Stimulated activated naive CD8-positive, alpha-beta T cell treated with anti-CD3 and anti-CD28 coated beads, Interleukin-15, Interleukin-2, amounts not matched to agents 100 U/mL and 50 U/mL, for 24 hours (primary cell): Measurements from ENCODE around the gene ALDH9A1.
"Not testable (repeated sequence)": the region's sequence is repeated elsewhere in the genome, so short reads cannot be mapped to it uniquely, and the experiment has no call there.

ENCODE experiments used
- ATAC-seq: fragments of 150-1000 bp; cut with Tn5 transposase; one replicate; pipeline ENCODE4 v1.10.0; 2021
- DNase-seq: peaks from one replicate; pipeline ENCODE4 v3.0.0; 2021

ALDH9A1 gene

DNA sequence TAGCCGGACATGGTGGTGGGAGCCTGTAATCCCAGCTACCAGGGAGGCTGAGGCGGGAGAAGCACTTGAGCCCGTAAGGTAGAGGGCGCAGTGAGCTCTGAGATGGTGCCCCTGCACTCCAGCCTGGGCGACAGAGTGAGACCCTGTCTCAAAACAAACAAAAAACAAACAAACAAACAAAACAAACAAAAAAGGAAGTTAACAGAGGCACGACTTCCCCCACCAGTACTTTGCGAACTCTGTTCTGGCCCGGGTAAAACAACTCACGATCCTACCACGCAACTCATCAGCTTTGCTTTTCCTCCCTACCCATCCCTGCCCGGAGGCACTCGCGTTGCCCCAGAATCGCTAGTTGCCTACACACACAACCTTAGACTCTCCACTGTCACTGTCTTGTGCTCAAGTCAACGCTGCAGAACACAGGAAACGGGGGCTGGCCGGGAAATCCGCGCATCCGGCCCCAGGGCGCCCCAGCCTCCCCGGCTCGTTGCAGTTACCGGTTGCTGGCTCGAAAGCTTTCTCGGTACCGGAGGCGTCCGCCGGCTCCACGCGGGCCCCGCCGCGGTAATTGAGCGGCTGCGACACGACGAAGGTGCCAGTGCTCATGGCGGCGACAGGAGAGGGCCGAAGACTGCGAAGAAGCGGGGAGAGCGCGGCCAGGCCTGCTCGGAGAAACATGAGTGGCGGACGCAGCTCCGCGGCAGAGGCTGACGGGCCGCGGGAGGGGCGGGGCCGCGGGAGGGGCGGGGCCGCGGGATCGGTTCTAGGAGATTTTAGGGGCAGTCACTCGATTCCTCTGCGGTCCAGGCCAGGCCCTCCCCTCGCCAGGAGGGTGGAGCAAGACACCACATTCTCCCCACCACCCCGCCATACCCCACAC lies at the start of gene ALDH9A1:
Gene ALDH9A1 (minus strand): TSS at position 682 of the 880 bp plus-strand sequence. CDS start 4 bp downstream, at position 678.
- ATAC-seq, result peak; percentile 98
- peak; percentile 93 for DNase-seq

DNA sequence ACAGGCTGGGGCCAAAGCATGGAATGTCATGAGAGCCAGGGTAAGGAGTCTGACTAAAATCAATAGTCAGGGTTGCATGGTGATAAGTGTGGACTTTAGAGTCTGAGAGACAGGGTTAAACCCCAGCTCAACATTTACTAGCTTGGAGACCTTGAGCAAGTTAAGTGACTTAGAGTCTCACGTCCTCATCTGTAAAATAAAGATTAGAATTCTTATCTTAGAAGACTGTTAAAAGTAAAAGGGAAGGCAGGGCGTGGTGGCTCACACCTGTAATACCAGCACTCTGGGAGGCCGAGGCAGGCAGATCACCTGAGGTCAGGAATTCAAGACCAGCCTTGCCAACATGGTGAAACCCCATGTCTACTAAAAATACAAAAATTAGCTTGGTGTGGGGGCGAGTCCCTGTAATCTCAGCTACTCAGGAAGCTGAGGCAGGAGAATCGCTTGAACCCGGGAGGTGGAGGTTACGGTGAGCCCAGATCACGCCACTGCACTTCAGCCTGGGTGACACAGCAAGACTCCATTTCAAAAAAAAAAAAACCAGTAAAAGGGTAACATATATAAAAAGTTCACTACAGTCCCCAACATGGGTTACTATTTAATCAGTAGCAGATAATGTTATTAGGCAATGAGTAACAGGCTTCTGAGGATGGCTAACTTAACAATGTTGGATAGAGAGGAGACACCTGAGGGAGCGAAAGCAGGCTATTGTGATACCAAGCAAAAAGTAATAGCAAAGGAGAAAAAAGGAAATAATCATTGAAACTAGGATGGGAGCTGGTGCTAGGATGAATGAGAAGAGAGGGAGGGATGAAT lies 49.5 kb upstream of the ALDH9A1 start:
- no peak for DNase-seq
- ATAC-seq, result no peak

DNA sequence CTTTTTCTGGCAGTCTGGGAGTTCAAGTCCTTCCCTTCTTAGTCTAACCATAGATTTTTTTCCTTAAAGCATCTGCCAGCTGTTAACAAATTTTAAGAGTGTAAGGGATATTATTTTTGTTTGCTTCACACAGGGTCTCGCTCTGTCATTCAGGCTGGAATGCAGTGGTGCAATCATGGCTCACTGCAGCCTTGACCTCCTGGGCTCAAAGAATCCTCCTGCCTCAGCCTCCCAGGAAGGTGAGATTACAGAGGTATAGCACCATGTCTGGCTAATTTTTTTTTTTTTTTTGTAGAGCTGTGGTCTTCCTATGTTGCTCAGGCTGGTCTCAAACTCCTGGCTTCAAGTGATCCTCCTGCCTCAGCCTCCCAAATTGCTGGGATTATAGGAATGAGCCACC lies 46.6 kb upstream of the ALDH9A1 start:
- not testable (repeated sequence) for ATAC-seq, DNase-seq

DNA sequence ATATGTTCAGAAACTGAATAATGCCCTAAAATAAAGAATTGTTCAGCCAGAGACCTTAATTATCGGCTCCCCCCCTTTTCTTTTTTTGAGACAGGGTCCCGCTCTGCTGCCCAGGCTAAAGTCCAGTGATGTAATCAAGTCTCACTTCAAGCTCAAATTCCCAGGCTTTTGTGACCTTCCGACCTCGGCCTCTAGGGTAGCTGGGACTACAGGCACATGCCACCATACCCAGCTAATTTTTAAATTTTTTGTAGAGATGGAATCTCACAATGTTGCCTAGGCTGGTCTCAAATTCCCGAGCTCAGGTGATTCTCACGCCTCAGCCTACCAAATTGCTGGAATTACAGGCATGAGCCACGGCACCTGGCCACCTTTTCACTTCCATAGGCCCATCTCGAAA lies 43.8 kb upstream of the ALDH9A1 start:
- DNase-seq, result no peak
- no peak for ATAC-seq

DNA sequence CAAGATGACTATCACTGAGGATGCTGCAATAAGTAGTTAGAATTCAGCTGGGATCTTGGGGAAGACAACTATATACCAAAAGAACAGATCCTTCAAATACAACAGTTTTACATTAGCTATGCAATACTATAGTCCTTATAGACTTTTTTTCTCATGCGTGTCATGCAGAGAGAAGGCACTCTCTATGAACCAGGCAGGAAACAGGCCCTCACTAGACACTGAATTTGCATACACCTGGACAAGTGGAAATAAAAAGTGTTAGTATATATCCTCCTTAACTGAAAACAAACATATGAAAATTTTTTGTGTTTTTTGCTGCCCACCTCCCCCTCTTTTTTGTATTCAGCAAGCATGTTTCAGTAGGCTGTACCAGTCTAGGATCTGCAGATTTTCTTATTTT lies 40.4 kb upstream of the ALDH9A1 start:
- DNase-seq (no peak), ATAC-seq (no peak)

DNA sequence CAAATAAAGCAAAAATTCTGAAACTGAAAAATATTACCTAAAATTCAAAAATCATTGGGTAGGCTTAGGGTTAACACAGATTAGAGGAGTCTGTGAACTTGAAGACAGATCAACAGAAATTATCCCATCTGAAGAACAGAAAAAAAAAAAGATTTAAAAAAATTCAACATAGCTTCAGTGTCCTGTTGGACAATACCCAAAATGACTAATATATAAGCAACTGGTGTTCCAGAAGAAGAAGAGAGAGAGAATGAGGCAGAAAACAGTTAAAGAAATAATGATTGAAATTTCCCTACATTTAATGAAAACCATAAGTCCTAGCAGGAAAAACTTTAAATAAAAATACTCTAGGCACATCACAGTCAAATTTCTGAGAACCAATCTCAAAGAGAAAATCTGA lies 38.8 kb upstream of the ALDH9A1 start:
- DNase-seq (no peak), ATAC-seq (no peak)

DNA sequence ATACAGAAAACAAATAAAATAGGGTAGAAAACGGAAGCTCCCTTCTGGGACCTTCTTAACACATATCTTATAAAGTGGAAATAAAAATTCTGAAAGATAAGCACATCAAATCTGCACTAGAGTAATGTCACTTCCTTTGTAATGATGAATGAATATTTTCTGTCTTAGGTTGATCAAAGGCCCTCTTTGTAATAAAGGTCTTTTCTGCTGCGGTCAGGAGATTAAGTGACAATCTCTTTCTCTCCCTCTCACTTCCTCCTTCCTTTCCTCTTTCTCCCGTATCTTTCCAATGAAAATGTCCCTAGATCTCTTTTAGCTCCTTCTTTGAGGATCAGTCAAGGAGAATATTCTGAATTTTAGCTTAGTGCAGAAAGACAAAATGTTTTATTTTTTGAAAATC lies 36.5 kb upstream of the ALDH9A1 start:
- no peak for DNase-seq
- no peak for ATAC-seq

DNA sequence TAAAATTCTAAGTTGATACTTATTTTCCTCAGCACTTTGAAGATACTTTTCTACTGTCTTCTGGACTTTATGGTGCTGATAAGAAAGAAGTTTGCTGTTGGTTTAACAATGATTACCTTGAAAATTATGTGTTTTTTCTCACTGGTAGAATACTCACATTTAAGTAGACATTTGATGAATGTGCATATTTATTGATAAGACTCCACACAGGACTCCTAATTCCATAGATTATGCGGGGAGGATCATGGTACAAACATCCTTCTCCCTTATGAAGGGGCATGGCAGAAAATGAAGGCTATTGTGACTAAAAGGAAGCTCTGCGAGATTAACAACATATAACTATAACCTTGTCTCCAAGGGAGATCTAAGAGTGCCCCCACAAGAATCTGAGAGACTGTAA lies 28.5 kb upstream of the ALDH9A1 start:
- ATAC-seq, result no peak
- no peak for DNase-seq

DNA sequence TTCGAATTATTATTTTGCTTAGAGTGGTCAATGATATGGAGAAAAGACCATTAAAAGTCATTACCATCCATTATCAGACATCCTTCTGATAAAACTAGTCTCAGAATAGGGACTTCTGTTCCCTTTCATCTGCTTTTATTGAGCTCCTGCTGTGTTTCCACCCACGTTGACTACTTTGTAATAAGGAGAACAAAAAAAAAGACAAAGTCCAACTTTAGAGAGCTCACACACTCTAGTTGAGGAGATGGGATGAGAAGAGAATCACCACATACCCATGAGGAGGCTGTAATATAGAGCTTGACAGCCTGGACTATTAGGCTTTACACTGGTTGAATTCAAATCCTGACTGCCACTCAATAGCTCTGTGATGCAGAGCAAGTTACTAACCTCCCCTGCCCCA lies 27.8 kb upstream of the ALDH9A1 start:
- DNase-seq (no peak), ATAC-seq (no peak)

DNA sequence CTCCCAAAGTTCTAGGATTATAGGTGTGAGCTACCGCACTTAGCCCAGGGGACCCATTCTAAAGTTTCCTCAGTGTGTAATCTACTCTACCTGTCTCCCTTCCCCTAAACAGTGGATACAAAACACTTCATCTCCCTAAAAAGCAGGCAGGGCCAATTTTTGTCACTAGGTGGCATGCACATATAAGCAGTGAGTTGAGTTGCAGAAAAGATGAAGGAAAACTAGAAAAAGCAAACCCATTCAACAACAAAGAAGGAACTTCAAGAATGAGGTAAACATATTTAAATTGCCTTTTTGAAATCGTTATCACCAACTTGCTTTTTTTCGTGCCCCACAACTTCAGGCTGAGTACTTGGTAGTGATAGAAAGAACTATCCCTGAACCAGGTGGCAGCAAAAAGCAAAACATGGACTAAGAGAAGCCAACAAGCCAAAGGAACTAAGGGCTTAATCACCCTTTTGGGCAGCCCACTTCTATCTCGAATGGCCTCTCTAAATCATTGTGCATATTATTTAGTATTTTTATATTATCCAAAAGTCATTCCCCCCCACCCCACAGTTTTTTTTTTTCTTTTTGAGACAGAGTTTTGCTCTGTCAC lies 19.7 kb upstream of the ALDH9A1 start:
- DNase-seq, result peak; percentile 18
- no peak for ATAC-seq

DNA sequence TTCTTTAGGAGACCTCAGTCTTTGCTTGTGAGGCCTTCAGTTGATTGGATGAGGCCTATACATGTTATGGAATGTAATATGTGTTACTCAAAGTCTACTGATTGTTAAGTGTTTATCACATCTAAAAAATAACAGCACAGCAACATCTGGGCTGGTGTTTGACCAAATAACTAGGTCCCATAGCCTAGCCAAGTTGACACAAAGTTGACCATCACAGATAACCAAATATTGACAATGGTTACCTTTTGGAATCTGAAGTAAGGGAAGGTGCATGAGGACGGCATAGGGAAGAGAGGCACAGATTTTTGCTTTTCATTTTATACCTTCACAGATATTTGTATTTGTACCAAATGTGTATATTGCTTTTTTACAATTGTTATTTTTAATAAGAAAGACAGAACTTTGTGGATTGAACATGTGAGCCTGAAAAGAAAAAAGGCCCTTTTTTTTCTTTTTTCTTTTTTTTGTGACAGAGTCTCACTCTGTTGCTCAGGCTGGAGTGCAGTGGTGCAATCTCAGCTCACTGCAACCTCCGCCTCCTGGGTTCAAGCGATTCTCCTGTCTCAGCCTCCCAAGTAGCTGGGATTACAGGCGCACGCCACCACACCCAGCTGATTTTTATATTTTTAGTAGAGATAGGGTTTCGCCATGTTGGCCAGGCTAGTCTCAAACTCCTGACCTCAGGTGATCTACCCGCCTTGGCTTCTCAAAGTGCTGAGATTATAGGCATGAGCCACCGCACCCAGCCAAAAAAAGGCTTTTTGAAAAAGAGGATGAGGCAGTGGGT lies 18.1 kb upstream of the ALDH9A1 start:
- DNase-seq, ATAC-seq: not testable (repeated sequence)

DNA sequence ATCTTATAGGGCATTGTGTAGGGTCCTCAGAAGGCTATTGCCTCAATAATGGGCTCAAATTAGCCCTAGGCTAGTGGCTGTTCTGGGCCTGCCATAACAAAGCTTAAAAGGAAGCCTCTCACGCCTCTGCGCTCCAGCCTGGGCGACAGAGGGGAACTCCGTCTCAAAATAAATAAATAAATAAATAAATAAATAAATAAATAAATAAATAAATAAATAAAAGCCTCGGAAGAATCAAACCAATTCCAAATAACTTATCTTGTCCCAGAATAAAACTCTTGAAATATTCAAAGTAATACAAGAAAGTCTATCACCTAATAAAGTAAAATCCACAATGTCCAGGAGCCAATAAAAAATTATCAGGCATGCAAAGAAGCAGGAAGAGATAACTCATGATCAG lies 14.4 kb upstream of the ALDH9A1 start:
- ATAC-seq (no peak), DNase-seq (no peak)

DNA sequence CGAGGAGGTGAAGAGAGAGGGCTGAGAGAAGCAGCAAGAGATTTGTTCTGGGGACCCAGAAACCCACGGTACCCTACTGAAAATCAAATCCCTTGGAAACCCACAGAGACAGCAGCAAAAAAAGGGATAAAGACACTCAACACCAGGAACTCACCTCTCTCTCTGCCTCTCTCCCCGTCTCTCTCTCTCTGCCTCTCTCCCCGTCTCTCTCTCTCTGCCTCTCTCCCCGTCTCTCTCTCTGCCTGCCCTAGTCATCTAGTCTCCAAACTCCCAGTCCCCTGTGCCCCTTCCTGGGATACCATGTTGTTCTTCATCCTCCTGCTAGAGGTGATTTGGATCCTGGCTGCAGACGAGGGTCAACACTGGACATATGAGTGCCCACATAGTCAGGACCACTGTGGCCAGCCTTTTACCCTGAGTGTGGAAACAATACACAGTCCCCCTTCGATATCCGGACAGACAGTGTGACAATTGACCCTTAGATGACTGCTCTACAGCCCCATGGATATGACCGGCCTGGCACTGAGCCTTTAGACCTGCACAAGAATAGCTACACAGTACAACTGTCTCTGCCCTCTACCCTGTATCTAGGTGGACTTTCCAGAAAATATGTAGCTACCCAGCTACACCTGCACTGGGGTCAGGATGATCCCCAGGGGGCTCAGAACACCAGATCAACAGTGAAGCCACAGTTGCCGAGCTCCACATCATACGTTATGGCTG lies 9.8 kb upstream of the ALDH9A1 start:
- DNase-seq, result no peak
- no peak for ATAC-seq

DNA sequence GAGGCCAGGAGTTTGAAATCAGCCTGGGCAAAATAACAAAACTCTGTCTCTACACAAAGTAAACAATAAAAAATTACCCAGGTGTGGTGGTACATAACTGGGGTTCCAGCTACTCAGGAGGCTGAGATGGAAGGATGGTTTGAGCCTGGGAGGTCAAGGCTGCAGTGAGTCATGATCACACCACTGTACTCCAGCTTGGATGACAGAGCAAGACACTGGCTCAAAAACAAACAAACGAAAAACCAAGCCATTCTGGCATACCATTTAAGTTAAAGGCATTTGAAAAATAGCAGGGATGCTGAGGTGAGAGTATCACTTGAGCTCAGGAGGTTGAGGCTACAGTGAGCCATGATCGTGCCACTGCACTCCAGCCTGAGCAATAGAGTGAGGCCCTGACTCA lies 5.3 kb upstream of the ALDH9A1 start:
- DNase-seq (no peak), ATAC-seq (no peak)

DNA sequence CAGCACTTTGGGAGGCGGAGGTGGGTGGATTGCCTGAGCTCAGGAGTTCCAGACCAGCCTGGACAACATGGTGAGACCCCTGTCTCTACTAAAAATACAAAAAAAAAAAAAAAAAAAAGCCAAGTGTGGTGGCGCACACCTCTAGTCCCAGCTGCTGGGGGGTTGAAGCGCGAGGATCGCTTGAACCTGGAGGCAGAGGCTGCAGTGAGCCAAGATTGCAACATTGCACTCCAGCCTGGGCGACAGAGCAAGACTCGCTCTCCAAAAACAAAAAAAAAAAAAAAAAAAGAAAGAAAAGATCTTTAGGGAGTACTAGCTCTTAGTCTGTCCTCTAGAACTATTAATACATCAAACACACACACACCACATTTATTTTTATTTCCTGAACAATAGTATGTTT lies 3.6 kb upstream of the ALDH9A1 start:
- ATAC-seq, DNase-seq: not testable (repeated sequence)

DNA sequence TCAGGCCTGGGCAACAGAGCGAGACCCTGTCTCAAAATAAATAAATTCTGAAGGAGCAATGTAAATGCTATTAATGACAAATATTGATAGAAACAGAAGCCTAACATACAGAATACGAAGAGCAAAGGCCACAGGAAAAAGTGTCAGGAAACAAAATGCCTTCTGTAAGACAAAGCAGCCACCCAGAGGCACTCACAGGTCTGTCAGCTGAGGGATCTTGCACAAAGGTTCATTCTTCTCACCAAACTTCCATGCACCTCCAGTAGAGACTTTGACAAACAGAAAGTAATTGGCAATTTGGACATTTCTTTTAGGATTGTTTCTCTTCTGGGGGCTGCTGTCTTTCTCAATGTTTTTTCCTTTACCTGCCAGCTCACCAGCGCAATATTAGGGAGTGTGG lies 1.2 kb upstream of the ALDH9A1 start:
- no peak for ATAC-seq
- no peak for DNase-seq

DNA sequence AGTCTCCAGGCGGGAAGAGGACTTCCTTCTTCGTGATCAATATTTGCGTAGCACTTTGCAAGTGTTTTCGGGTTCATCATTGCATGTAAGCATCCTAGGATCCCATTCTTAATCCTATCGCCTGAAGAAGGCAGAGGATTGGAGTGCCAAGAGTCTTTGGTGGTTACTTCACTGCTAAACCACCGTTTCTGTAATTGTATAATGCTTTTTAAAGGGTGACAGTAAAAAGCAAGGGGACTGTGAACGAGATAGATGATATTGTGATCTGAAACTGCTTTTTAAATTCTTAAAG lies 345 bp upstream of the ALDH9A1 start:
- DNase-seq (no peak), ATAC-seq (no peak)

DNA sequence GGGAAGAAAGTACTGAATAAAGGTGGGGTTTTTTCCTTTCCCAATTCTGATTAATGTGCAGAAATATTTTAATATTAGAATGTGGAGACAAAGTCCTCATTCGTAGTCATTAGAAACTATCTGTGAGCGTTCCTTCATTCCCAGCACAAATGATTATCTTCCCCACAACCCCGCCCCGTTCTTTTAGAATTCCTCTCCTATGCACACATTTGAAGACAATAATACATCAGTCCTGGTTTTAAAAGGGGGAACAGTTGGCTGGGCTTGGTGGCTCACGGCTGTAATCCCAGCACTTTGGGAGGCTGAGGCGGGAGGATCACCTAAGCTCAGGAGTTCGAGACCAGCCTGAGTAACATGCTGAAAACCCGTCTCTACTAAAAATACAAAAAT lies 876 bp downstream of the ALDH9A1 start:
- no peak for ATAC-seq
- no peak for DNase-seq

DNA sequence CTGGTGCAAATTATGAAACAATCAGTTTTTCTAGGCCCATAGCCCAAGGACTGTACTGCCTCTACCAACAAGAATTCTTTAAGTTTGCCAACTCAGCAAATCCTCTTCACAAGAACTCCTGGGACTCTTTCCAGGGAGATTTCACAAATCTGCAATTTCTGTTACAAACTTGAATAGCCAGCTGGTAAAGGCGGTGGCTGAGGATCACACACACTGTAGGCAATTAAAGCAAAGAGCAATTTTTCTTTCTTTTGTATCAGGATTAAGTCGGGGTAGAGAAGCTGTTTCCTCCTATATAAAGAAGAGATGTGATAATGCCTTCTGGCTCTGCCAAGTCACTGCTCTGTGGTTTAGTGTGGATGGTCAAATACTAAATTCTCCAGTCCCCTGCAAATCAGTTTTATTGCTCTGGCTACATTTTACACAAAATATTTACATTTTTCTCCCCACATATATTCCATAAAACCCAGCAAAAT lies 1.7 kb downstream of the ALDH9A1 start:
- no peak for DNase-seq
- ATAC-seq, result no peak

DNA sequence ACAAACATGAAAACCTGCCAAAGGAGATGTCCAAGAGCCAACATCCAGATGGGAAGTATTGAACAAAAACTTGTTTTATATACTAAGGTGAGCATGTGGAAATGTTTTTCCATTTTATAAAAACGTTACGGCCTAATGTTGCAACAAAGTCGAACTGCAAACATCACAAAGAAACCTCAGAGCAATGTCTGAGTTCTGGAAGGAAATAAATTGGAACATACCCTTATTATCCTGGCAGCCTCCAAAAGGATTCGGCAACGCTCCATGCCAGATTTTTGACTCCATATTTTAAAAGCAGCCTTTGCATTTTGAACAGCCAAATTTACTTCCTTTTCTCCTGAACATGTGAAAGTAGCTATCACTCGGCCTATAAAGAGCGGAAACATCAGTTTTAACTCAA lies 3.3 kb downstream of the ALDH9A1 start:
- ATAC-seq (no peak), DNase-seq (no peak)

DNA sequence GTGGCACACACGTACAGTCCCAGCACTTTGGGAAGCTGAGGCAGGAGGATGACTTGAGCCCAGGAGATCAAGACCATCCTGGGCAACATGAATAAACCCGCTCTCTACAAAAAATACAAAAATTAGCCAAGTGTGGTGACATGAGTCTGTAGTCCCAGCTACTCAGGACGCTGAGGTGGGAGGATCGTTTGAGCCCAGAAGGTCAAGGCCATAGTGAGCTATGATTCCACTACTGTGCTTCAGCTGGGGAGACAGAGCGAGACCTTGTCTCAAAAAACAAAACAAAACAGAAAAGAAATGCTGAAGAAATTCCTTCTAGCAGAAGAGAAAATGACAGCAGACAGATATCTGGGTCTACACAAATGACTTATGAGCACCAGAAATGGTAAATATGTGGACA lies 10.3 kb downstream of the ALDH9A1 start:
- ATAC-seq (no peak), DNase-seq (no peak)
